B cell (primary cell): ENCODE data around the gene B4GALNT3. TPM values are rescaled to one million over a fixed set of nuclear protein-coding genes. Genes with fewer than 3 reads are reported as not detected.

Experiments
- ATAC-seq: fragments of 200-7000 bp; cut with Tn5 transposase; one replicate; pipeline ENCODE4 v1.10.0; 2021; ENCODE audit warnings: low read depth, mild to moderate bottlenecking, moderate number of reproducible peaks, moderate library complexity
- CTCF ChIA-PET: fragments of 350-600 bp; sonication (Branson Sonifier 250); formaldehyde crosslinking; loops from one replicate; lab custom pipeline; 2021; ENCODE audit warnings: antibody characterized with exemption, inconsistent platforms; lab: Charles Lee
- POLR2A ChIA-PET: fragments of 350-600 bp; sonication (Branson Sonifier 250); formaldehyde crosslinking; loops from one replicate; lab custom pipeline; 2021; ENCODE audit warnings: antibody characterized with exemption; lab: Charles Lee
- DNase-seq: peaks from one replicate; pipeline ENCODE4 v3.0.0; 2013
- H2AFZ ChIP-seq: 2 replicates; pipeline ENCODE4 v1.6.1; 2012; ENCODE audit warnings: mild to moderate bottlenecking, low read depth, low read length; ENCODE audit not compliant: insufficient read depth, poor library complexity, severe bottlenecking
- H3K27ac ChIP-seq, 2 donors: 1 replicate in 1 of 2; 2 replicates in 1 of 2; pipeline ENCODE4 v1.5.1; 2012 to 2013; ENCODE audit warnings: low read length in 2 of 2, mild to moderate bottlenecking in 2 of 2, moderate library complexity in 1 of 2
- H3K27me3 ChIP-seq, 4 experiments: fragments of 200-600 bp in 1 of 4; sonication (generic) in 1 of 4; replicated peaks in 1 of 4; 1 replicate in 2 of 4; 2 replicates in 2 of 4; pipeline versions ENCODE4 v1.6.1 to v1.7.0; 2013 to 2016; ENCODE audit warnings: low read length in 3 of 4, mild to moderate bottlenecking in 2 of 4, mixed read lengths in 1 of 4, moderate library complexity in 1 of 4; ENCODE audit not compliant: insufficient read depth in 4 of 4, control insufficient read depth in 3 of 4; ENCODE audit errors: control extremely low read depth in 1 of 4
- H3K36me3 ChIP-seq, 2 experiments: replicated peaks in 1 of 2; 1 replicate in 1 of 2; 2 replicates in 1 of 2; pipeline versions ENCODE4 v1.6.1 to v1.7.1; 2013; ENCODE audit warnings: low read length in 1 of 2; ENCODE audit not compliant: insufficient read depth in 2 of 2, control insufficient read depth in 1 of 2; ENCODE audit errors: control extremely low read depth in 1 of 2, extremely low read depth in 1 of 2
- H3K4me1 ChIP-seq, 2 donors: fragments of 200-600 bp in 1 of 2; sonication (generic) in 1 of 2; 1 replicate in 1 of 2; 2 replicates in 1 of 2; pipeline versions ENCODE4 v1.5.1 to v1.6.1; 2013 to 2017; ENCODE audit warnings: low read length in 2 of 2; ENCODE audit not compliant: control insufficient read depth in 2 of 2, insufficient read depth in 2 of 2
- H3K4me2 ChIP-seq: replicated peaks from 2 replicates; pipeline ENCODE3; 2012; ENCODE audit warnings: mild to moderate bottlenecking, low read depth, low read length; ENCODE audit not compliant: poor library complexity, severe bottlenecking
- H3K4me3 ChIP-seq, 5 experiments: fragments of 200-600 bp in 1 of 5; sonication (generic) in 1 of 5; 1 replicate in 3 of 5; 2 replicates in 2 of 5; pipeline versions ENCODE4 v1.5.1 to v1.7.0; 2011 to 2016; ENCODE audit warnings: low read length in 4 of 5, mild to moderate bottlenecking in 4 of 5, low read depth in 2 of 5, control low read depth in 1 of 5, moderate library complexity in 1 of 5; ENCODE audit not compliant: insufficient read depth in 1 of 5; ENCODE audit errors: control extremely low read depth in 1 of 5, extremely low read depth in 1 of 5
- H3K79me2 ChIP-seq: fragments of 200-600 bp; sonication (generic); one replicate; pipeline ENCODE4 v1.6.0; 2016; ENCODE audit warnings: low read length; ENCODE audit not compliant: control insufficient read depth, insufficient read depth
- H3K9ac ChIP-seq: fragments of 200-600 bp; sonication (generic); 2 replicates; pipeline ENCODE4 v1.6.1; 2017; ENCODE audit warnings: mild to moderate bottlenecking, low read length, moderate library complexity
- H3K9me3 ChIP-seq, 3 donors: one replicate each; pipeline versions ENCODE4 v1.6.1 to v1.7.1; 2013; ENCODE audit warnings: low read length in 2 of 3; ENCODE audit not compliant: control insufficient read depth in 2 of 3, insufficient read depth in 1 of 3; ENCODE audit errors: control extremely low read depth in 1 of 3
- H4K20me1 ChIP-seq: 2 replicates; pipeline ENCODE4 v1.6.0; 2012; ENCODE audit warnings: mild to moderate bottlenecking, low read length; ENCODE audit not compliant: insufficient read depth, control insufficient read depth, poor library complexity, severe bottlenecking
- H3K27ac Mint-ChIP-seq: one replicate; pipeline ENCODE4 v1.8.0; 2021; ENCODE audit warnings: mixed read lengths
- H3K27me3 Mint-ChIP-seq: one replicate; pipeline ENCODE4 v1.8.0; 2021; ENCODE audit warnings: mixed read lengths
- H3K4me1 Mint-ChIP-seq: one replicate; pipeline ENCODE4 v1.8.0; 2021; ENCODE audit warnings: mixed read lengths
- H3K4me3 Mint-ChIP-seq: one replicate; pipeline ENCODE4 v1.8.0; 2021; ENCODE audit warnings: mixed read lengths
- H3K9me3 Mint-ChIP-seq: one replicate; pipeline ENCODE4 v1.8.0; 2022; ENCODE audit warnings: mixed read lengths; ENCODE audit not compliant: insufficient read depth
- EZH2 ChIP-seq: IDR thresholded peaks from 2 replicates; pipeline ENCODE4 v1.6.1; 2012; ENCODE audit warnings: borderline replicate concordance, low read depth, mild to moderate bottlenecking, moderate library complexity, low read length; ENCODE audit not compliant: insufficient read depth, poor library complexity, severe bottlenecking
- WGBS: methylation state at CpG from one replicate; pipeline ENCODE4 v1.1.5; 2013; ENCODE audit warnings: missing lambda C conversion rate; ENCODE audit not compliant: insufficient coverage; 5-methylcytosine and 5-hydroxymethylcytosine counted together
- intact Hi-C: fragments of 100-400 bp; cut with micrococcal nuclease; formaldehyde crosslinking; loops from one replicate; pipeline ENCODE4 v1.10.0; 2022
- polyA plus RNA-seq: library from polyadenylated mRNA; depleted of rRNA; stranded (reverse); fragments of >200 nt; gene quantifications from 2 replicates; pipeline ENCODE4 v1.2.3, GENCODE V29; 2012
- total RNA-seq, 2 donors: library from RNA; stranded (reverse); fragments of 120-200 nt in 1 of 2; gene quantifications; 1 replicate in 1 of 2; 2 replicates in 1 of 2; pipeline versions ENCODE4 v1.2.3 to v1.2.4, GENCODE V29; 2013 to 2022
- TF ChIP-seq, protein P1 (sequence below): fragments of 200-600 bp; IDR thresholded peaks from one replicate; pipeline ENCODE4 v1.8.0; 2022; ENCODE audit warnings: antibody characterized with exemption, mild to moderate bottlenecking

The B4GALNT3 gene
- total and polyA plus RNA-seq, 2 donors (not counting 1 experiment from before 2014, with no cell fraction given), result 0.25 TPM; not detected in 1

- H3K4me3 Mint-ChIP-seq, result no peak overlapping the region
- H3K36me3 ChIP-seq, result no peaks in the 10 kb centered on the region
- H3K27me3 ChIP-seq, result no peaks in the 10 kb centered on the region
- no peak overlapping the region for H3K27ac ChIP-seq
- H3K79me2 ChIP-seq, result no peaks in the 10 kb centered on the region
- H3K4me1 ChIP-seq, result peaks cover 0 to under 1% of the 10 kb centered on the region in 2 donors
- no peak overlapping the region for H3K27ac Mint-ChIP-seq
- DNase-seq, result no peak
- TF ChIP-seq, protein P1, sequence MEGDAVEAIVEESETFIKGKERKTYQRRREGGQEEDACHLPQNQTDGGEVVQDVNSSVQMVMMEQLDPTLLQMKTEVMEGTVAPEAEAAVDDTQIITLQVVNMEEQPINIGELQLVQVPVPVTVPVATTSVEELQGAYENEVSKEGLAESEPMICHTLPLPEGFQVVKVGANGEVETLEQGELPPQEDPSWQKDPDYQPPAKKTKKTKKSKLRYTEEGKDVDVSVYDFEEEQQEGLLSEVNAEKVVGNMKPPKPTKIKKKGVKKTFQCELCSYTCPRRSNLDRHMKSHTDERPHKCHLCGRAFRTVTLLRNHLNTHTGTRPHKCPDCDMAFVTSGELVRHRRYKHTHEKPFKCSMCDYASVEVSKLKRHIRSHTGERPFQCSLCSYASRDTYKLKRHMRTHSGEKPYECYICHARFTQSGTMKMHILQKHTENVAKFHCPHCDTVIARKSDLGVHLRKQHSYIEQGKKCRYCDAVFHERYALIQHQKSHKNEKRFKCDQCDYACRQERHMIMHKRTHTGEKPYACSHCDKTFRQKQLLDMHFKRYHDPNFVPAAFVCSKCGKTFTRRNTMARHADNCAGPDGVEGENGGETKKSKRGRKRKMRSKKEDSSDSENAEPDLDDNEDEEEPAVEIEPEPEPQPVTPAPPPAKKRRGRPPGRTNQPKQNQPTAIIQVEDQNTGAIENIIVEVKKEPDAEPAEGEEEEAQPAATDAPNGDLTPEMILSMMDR, result no peak
- TF ChIP-seq EZH2, result no peak
- no peaks in the 10 kb centered on the region for H3K9me3 ChIP-seq
- H3K4me2 ChIP-seq, result no peak overlapping the region
- H3K9ac ChIP-seq, result no peak overlapping the region
- H3K4me3 ChIP-seq, result no peak overlapping the region
- intact Hi-C loops, result no loop called here
- H2AFZ ChIP-seq, result no peak overlapping the region
- H3K9me3 Mint-ChIP-seq, result no peaks in the 10 kb centered on the region
- CTCF ChIA-PET, result no interaction called here
- peaks cover 6% of the 10 kb centered on the region for H3K4me1 Mint-ChIP-seq
- no peak for ATAC-seq
- H3K27me3 Mint-ChIP-seq, result no peaks in the 10 kb centered on the region
- POLR2A ChIA-PET, result no interaction called here
- WGBS, result 98% methylated on average over 7 of the region's 9 CpGs
- H4K20me1 ChIP-seq, result no peaks in the 10 kb centered on the region
These were observed 122.0 kb downstream of the B4GALNT3 start for GRCh38 chr12:581746-582145.

- no peaks in the 10 kb centered on the region for H3K4me1 ChIP-seq
- CTCF ChIA-PET, result no interaction called here
- no peaks in the 10 kb centered on the region for H4K20me1 ChIP-seq
- POLR2A ChIA-PET, result no interaction called here
- H3K36me3 ChIP-seq, result no peaks in the 10 kb centered on the region
- whole genome bisulfite sequencing, result 91% methylated on average over 11 of the region's 13 CpGs
- Mint-ChIP-seq H3K4me3 (no peak overlapping the region), H3K27ac (no peak overlapping the region), H3K27me3 (no peaks in the 10 kb centered on the region), H3K4me1 (peaks cover 5% of the 10 kb centered on the region), H3K9me3 (no peaks in the 10 kb centered on the region)
- TF ChIP-seq, protein P1, result no peak
- no peak for TF ChIP-seq EZH2
- intact Hi-C loops, result no loop called here
- no peak overlapping the region for H2AFZ ChIP-seq
- H3K9me3 ChIP-seq, result no peaks in the 10 kb centered on the region
- H3K27ac ChIP-seq, result no peak overlapping the region
- H3K4me2 ChIP-seq, result no peak overlapping the region
- ATAC-seq (no peak), DNase-seq (no peak)
- no peak overlapping the region for H3K9ac ChIP-seq
- H3K4me3 ChIP-seq, result no peak overlapping the region
- no peaks in the 10 kb centered on the region for H3K79me2 ChIP-seq
- H3K27me3 ChIP-seq, result no peaks in the 10 kb centered on the region
These were observed 123.6 kb downstream of the B4GALNT3 start for GRCh38 chr12:583251-583869.
